Testis (tissue), 3 donors: ENCODE data around the gene GAB4. TPM values are rescaled to one million over a fixed set of nuclear protein-coding genes. Genes with fewer than 3 reads are reported as not detected.

Experiments
- DNase-seq: peaks from one replicate; pipeline ENCODE4 v3.0.0-alpha.2; 2019
- H3K27ac ChIP-seq, 2 donors: fragments of 200-600 bp; sonication (generic); one replicate each; pipeline ENCODE4 v1.5.1; 2019
- H3K27me3 ChIP-seq: fragments of 200-600 bp; sonication (generic); one replicate; pipeline ENCODE4 v1.5.1; 2019
- H3K36me3 ChIP-seq: fragments of 200-600 bp; sonication (generic); one replicate; pipeline ENCODE4 v1.5.1; 2017; ENCODE audit warnings: low read depth; ENCODE audit errors: missing control alignments
- H3K4me1 ChIP-seq: fragments of 200-600 bp; sonication (generic); one replicate; pipeline ENCODE4 v1.5.1; 2019
- H3K4me3 ChIP-seq, 2 donors: fragments of 200-600 bp; sonication (generic); one replicate each; pipeline ENCODE4 v1.5.1; 2017 to 2019
- H3K9me3 ChIP-seq: fragments of 200-600 bp; sonication (generic); one replicate; pipeline ENCODE4 v1.5.1; 2017
- POLR2A ChIP-seq: fragments of 450-650 bp; IDR thresholded peaks from one replicate; pipeline ENCODE4 v1.6.1; 2017; ENCODE audit warnings: antibody characterized with exemption, mild to moderate bottlenecking, moderate library complexity
- WGBS, 2 donors: methylation state at CpG; one replicate each; pipeline ENCODE4 v1.1.5; 2018; 5-methylcytosine and 5-hydroxymethylcytosine counted together
- intact Hi-C: fragments of 100-400 bp; cut with DNase I; formaldehyde crosslinking; loops from one replicate; pipeline ENCODE4 v1.15.1; 2023; ENCODE audit warnings: low total_unique reads
- polyA plus RNA-seq: library from polyadenylated mRNA; stranded (reverse); fragments of 350-450 nt; fragmentation: Illumina TruSeq; extraction: RNeasy Lipid Tissue Mini Kit (QIAGEN cat#74804); gene quantifications from one replicate; pipeline ENCODE4 v1.2.3, GENCODE V29; 2014; ENCODE audit warnings: low read depth, low replicate concordance; ENCODE audit not compliant: insufficient read depth
- total RNA-seq, 2 donors: library from RNA; depleted of rRNA; stranded (reverse); fragments of >200 nt; gene quantifications; one replicate each; pipeline ENCODE4 v1.2.3, GENCODE V29; 2016
- TF ChIP-seq, protein P1 (sequence below), 3 experiments: fragments of 450-650 bp in 2 of 3; fragments of 200-600 bp in 1 of 3; sonication (generic) in 1 of 3; IDR thresholded peaks; one replicate each; pipeline ENCODE4 v1.5.1; 2016 to 2019; ENCODE audit warnings: antibody characterized with exemption in 3 of 3, mild to moderate bottlenecking in 2 of 3, moderate library complexity in 1 of 3

The GAB4 gene
- total and polyA plus RNA-seq, 3 donors from 2014 or later, result 8.5 to 10.4 (median 10.2) TPM

- no peak for DNase-seq
- intact Hi-C loops, result no loop called here
- Histone ChIP-seq H3K36me3 (no peaks in the 10 kb centered on the region), H3K9me3 (no peaks in the 10 kb centered on the region), H3K27me3 (no peaks in the 10 kb centered on the region), H3K4me1 (no peaks in the 10 kb centered on the region), H3K4me3 (no peak overlapping the region), H3K27ac (no peak overlapping the region)
- TF ChIP-seq POLR2A, result no peak
- TF ChIP-seq, protein P1, sequence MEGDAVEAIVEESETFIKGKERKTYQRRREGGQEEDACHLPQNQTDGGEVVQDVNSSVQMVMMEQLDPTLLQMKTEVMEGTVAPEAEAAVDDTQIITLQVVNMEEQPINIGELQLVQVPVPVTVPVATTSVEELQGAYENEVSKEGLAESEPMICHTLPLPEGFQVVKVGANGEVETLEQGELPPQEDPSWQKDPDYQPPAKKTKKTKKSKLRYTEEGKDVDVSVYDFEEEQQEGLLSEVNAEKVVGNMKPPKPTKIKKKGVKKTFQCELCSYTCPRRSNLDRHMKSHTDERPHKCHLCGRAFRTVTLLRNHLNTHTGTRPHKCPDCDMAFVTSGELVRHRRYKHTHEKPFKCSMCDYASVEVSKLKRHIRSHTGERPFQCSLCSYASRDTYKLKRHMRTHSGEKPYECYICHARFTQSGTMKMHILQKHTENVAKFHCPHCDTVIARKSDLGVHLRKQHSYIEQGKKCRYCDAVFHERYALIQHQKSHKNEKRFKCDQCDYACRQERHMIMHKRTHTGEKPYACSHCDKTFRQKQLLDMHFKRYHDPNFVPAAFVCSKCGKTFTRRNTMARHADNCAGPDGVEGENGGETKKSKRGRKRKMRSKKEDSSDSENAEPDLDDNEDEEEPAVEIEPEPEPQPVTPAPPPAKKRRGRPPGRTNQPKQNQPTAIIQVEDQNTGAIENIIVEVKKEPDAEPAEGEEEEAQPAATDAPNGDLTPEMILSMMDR (IDR thresholded peaks at IDR 0.05), result no peak
- WGBS, 2 donors, result 75 to 85% methylated on average over 5 of the region's 5 CpGs
Observed at GRCh38 chr22:16964366-16964765, 43.7 kb downstream of the GAB4 start.

DNA sequence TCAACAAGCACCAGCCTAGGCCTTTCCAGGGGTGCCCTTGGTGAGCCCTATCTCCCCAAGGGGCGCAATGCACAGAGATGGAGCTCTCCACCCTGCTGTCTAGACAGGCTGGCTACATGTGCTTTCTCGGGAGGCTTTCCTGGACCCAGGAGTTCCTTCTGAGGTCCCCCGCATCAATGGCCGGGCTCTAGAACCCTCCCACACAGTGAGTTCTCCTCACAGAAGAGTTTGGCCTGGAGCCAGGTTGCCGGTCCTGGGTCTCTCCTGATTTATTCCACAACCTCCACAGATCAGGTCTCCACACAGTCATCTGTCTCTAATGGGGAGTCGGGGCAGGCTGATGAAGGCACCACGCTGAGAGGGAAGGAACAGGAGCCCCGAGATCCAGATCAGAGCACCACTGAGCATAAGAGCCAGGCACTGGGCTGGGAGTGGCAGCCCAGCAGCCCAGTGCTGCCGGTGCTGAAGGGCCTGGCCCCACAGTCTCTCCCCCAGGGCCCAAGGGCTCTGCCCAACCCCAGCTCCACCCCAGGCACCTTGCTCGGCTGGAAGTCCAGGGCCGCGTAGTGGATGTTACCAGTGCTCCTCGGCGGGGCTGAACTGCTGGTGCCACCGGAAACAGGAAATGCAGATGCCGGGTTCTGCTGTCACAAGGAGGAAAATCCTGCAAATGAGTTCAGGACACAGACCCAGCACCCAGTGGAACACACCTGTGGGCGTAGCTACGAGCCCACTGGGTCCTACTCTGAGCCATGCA lies 44.7 kb downstream of the GAB4 start:
- Histone ChIP-seq H3K4me1 (no peaks in the 10 kb centered on the region), H3K36me3 (no peaks in the 10 kb centered on the region), H3K9me3 (no peaks in the 10 kb centered on the region), H3K27me3 (no peaks in the 10 kb centered on the region), H3K27ac (no peak overlapping the region), H3K4me3 (no peak overlapping the region)
- intact Hi-C loops, result no loop called here
- 81 to 87% methylated on average over 15 to 18 of the region's 18 CpGs for WGBS, 2 donors
- TF ChIP-seq POLR2A, result no peak
- TF ChIP-seq, protein P1 (IDR thresholded peaks at IDR 0.05), result no peak
- DNase-seq, result no peak

- no peak for DNase-seq
- Histone ChIP-seq H3K4me1 (no peaks in the 10 kb centered on the region), H3K27me3 (no peaks in the 10 kb centered on the region), H3K9me3 (no peaks in the 10 kb centered on the region), H3K36me3 (no peaks in the 10 kb centered on the region), H3K4me3 (no peak overlapping the region), H3K27ac (no peak overlapping the region)
- TF ChIP-seq, protein P1 (IDR thresholded peaks at IDR 0.05), result no peak
- TF ChIP-seq POLR2A, result no peak
- intact Hi-C loops, result no loop called here
- WGBS, 2 donors, result 92 to 95% methylated on average over 3 to 7 of the region's 7 CpGs
Observed at GRCh38 chr22:16962501-16962900, 45.5 kb downstream of the GAB4 start.

DNA sequence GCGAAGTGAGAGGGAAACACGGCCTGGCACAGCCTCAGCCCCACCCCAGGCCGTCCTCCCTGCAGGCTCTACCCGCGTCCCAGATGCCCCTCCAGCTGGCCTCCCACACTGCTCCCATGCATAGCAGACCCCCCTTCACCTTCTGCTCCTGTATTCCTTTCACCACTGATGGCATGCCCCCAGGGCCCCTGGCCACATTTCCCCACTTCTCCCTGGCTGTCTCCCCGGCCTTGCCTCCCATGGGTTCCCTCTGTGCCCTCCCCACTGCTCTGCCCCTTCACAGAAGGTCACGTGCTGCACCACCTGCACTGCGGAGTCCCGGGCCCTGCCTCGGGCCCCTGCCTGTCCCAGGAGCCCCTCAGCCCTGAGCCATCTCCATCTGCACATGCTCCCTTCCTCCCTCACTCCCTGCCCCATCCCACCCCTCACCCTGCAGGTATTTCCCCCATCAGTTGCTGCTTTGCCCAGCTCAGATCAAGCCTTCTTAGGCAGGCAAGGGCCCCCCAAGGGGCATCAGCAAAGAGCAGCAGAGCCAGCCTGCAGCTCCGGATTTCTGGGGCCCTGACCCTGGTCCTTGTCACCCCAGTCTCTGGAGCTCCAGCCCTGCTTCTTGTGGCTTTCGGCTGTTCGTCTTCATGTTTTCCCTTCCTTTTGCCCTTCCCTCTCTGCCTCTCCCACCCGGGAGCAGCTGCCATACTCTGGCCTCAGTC lies 46.4 kb downstream of the GAB4 start:
- TF ChIP-seq, protein P1 (IDR thresholded peaks at IDR 0.05), result no peak
- TF ChIP-seq POLR2A, result no peak
- intact Hi-C loops, result no loop called here
- H3K36me3 ChIP-seq, result no peaks in the 10 kb centered on the region
- no peaks in the 10 kb centered on the region for H3K9me3 ChIP-seq
- H3K27ac ChIP-seq, result no peak overlapping the region
- H3K4me1 ChIP-seq, result no peaks in the 10 kb centered on the region
- WGBS, 2 donors, result 80 to 83% methylated on average over 14 of the region's 14 CpGs
- no peak for DNase-seq
- H3K27me3 ChIP-seq, result no peaks in the 10 kb centered on the region
- H3K4me3 ChIP-seq, result no peak overlapping the region
